ENCODE data around the gene C2orf66.

C2orf66 gene

GRCh38 chr2:196758474-196759377 lies 50.4 kb downstream of the C2orf66 start:
- peak in 2 of 3 donors; percentile 26 to 32 for DNase-seq
